Upper lobe of left lung (tissue), 6 donors: ENCODE data around the gene GHRH. TPM values are rescaled to one million over a fixed set of nuclear protein-coding genes. Genes with fewer than 3 reads are reported as not detected.

Source experiments
- ATAC-seq, 2 donors: fragments of 200-7000 bp; cut with Tn5 transposase; one replicate each; pipeline ENCODE4 v1.9.1; 2022; ENCODE audit warnings: mild to moderate bottlenecking in 2 of 2, moderate library complexity in 2 of 2; ENCODE audit not compliant: low FRiP score in 2 of 2
- DNase-seq, 2 donors: peaks; one replicate each; pipeline ENCODE4 v3.0.0-alpha.2; 2019 to 2020
- H3K27ac ChIP-seq, 4 donors: fragments of 200-600 bp; sonication (generic); one replicate each; pipeline ENCODE4 v1.5.1; 2016 to 2019
- H3K27me3 ChIP-seq, 4 donors: fragments of 200-600 bp; sonication (generic); one replicate each; pipeline ENCODE4 v1.5.1; 2017 to 2019
- H3K36me3 ChIP-seq, 4 donors: fragments of 200-600 bp; sonication (generic); one replicate each; pipeline ENCODE4 v1.5.1; 2016 to 2019
- H3K4me1 ChIP-seq, 4 donors: fragments of 200-600 bp; sonication (generic); one replicate each; pipeline ENCODE4 v1.5.1; 2018 to 2019
- H3K4me3 ChIP-seq, 4 donors: fragments of 200-600 bp; sonication (generic); one replicate each; pipeline ENCODE4 v1.5.1; 2017 to 2019; ENCODE audit warnings: mild to moderate bottlenecking in 2 of 4, moderate library complexity in 1 of 4
- H3K9me3 ChIP-seq, 4 donors: fragments of 200-600 bp; sonication (generic); one replicate each; pipeline ENCODE4 v1.5.1; 2018 to 2019
- EP300 ChIP-seq, 4 donors: sonication (generic); formaldehyde crosslinking; IDR thresholded peaks; one replicate each; pipeline ENCODE4 v1.5.1; 2017; ENCODE audit warnings: antibody characterized with exemption in 4 of 4, control low read depth in 2 of 4
- POLR2A ChIP-seq, 4 donors: fragments of 450-650 bp; IDR thresholded peaks; one replicate each; pipeline ENCODE4 v1.5.1; 2016 to 2017; ENCODE audit warnings: antibody characterized with exemption in 4 of 4, mild to moderate bottlenecking in 2 of 4
- POLR2AphosphoS5 ChIP-seq, 2 donors: sonication (generic); formaldehyde crosslinking; IDR thresholded peaks; one replicate each; pipeline ENCODE4 v1.5.1; 2017; ENCODE audit warnings: antibody characterized with exemption in 2 of 2
- WGBS, 2 donors: methylation state at CpG; one replicate each; pipeline ENCODE4 v1.1.5; 2017 to 2018; 5-methylcytosine and 5-hydroxymethylcytosine counted together
- total RNA-seq, 6 donors: library from RNA; depleted of rRNA in 4 of 6; stranded (reverse); fragments of >200 nt in 4 of 6; gene quantifications; one replicate each; pipeline versions ENCODE4 v1.1.0 to v1.2.1, GENCODE V29; 2016 to 2021
- TF ChIP-seq, protein P1 (sequence below), 6 experiments: fragments of 450-650 bp in 4 of 6; fragments of 200-600 bp in 2 of 6; sonication (generic) in 2 of 6; IDR thresholded peaks; one replicate each; pipeline ENCODE4 v1.5.1; 2016 to 2019; ENCODE audit warnings: antibody characterized with exemption in 6 of 6
- donor health status: DM: no; HTN: no; CAD: no; lungs with moderate emphysema.
- donor health status: DM: no; HTN: yes; CAD: no; lungs with severe emphysema.

Gene GHRH
- total RNA-seq, 6 donors from 2014 or later = not detected

DNA sequence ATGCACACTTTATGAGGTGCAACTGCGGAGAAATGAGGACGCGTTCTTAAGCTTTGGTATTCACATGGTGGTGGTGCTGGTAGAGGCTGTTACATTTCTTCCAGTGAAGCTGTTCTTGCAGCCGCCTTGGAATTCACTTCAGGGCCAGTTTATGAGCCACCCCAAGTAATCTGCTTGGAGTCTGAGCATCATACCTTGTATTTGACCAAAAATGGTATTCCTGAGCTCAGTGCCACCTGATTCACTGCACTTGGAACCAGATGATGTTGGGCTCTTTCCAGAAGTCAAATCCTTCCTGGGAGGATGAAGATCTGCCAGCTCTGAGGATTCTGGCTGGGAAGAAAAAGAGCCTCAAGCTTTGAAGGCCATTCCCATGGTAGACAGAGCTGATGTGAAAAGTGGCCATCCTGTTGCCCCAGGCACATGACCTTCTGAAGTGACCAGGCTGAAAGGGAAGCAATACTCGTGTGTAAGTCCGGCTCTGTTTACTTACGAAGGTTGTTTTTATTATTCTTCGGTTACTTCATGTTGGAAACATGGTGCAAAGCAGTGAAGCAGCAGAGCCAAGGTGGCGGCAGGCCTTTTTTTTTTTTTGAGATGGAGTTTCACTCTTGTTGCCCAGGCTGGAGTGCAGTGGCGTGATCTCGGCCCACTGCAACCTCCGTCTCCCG is 35.6 kb upstream of the GHRH start:
- Histone ChIP-seq H3K4me3 (no peak overlapping the region), H3K27ac (peak overlapping the region in 1 of 4 donors; percentile 28), H3K4me1 (peaks cover 30 to 47% (median 37%) of the 10 kb centered on the region in 4 donors), H3K27me3 (no peaks in the 10 kb centered on the region), H3K36me3 (peaks cover 0 to 20% (median 12%) of the 10 kb centered on the region in 4 donors), H3K9me3 (no peaks in the 10 kb centered on the region)
- ATAC-seq (no peak), DNase-seq (no peak)
- no peak for TF ChIP-seq POLR2A (IDR thresholded peaks at IDR 0.05)
- no peak for TF ChIP-seq POLR2AphosphoS5 (IDR thresholded peaks at IDR 0.05)
- TF ChIP-seq EP300 (IDR thresholded peaks at IDR 0.05) = no peak
- TF ChIP-seq, protein P1, sequence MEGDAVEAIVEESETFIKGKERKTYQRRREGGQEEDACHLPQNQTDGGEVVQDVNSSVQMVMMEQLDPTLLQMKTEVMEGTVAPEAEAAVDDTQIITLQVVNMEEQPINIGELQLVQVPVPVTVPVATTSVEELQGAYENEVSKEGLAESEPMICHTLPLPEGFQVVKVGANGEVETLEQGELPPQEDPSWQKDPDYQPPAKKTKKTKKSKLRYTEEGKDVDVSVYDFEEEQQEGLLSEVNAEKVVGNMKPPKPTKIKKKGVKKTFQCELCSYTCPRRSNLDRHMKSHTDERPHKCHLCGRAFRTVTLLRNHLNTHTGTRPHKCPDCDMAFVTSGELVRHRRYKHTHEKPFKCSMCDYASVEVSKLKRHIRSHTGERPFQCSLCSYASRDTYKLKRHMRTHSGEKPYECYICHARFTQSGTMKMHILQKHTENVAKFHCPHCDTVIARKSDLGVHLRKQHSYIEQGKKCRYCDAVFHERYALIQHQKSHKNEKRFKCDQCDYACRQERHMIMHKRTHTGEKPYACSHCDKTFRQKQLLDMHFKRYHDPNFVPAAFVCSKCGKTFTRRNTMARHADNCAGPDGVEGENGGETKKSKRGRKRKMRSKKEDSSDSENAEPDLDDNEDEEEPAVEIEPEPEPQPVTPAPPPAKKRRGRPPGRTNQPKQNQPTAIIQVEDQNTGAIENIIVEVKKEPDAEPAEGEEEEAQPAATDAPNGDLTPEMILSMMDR (IDR thresholded peaks at IDR 0.05) = no peak
- 89 to 90% methylated on average over 13 of the region's 13 CpGs for WGBS, 2 donors

DNA sequence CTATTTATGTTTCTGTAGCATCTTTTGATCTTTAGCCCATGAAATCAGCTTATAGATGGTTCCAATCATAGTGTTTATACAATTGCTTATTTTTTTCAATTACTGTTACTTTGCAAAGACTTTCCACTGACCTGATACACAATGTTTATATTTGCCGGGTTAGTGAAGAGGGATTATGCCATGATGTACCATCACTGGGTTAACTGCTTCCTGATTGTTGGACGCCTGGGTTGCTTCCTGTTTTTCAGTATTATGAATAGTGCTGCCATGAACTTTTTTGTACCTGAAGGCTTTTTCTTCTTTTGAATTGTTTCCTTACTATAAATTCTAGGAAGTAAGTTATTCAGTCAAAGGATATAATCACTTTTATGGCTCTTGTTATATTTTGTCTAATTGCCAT is 34.8 kb upstream of the GHRH start:
- Histone ChIP-seq H3K4me3 (no peak overlapping the region), H3K36me3 (peaks cover 0 to 12% (median 4%) of the 10 kb centered on the region in 4 donors), H3K9me3 (no peaks in the 10 kb centered on the region), H3K4me1 (peaks cover 30 to 52% (median 37%) of the 10 kb centered on the region in 4 donors), H3K27me3 (no peaks in the 10 kb centered on the region), H3K27ac (peak overlapping the region in 1 of 4 donors; percentile 28)
- DNase-seq (no peak), ATAC-seq (no peak)
- TF ChIP-seq POLR2AphosphoS5 (IDR thresholded peaks at IDR 0.05) (no peak), POLR2A (IDR thresholded peaks at IDR 0.05) (no peak), EP300 (IDR thresholded peaks at IDR 0.05) (no peak)
- TF ChIP-seq, protein P1 (IDR thresholded peaks at IDR 0.05) = no peak
- WGBS, 2 donors = 20 to 26% methylated on average over 2 of the region's 2 CpGs

- WGBS, 2 donors = 78% methylated on average over 7 of the region's 7 CpGs
- Histone ChIP-seq H3K4me3 (no peak overlapping the region), H3K4me1 (peaks cover 34 to 57% (median 40%) of the 10 kb centered on the region in 4 donors), H3K27ac (peak overlapping the region in 1 of 4 donors; percentile 62), H3K27me3 (no peaks in the 10 kb centered on the region), H3K9me3 (no peaks in the 10 kb centered on the region), H3K36me3 (peaks cover 0 to 8% (median 0%) of the 10 kb centered on the region in 4 donors)
- DNase-seq (no peak), ATAC-seq (no peak)
- TF ChIP-seq POLR2A (IDR thresholded peaks at IDR 0.05) (no peak), POLR2AphosphoS5 (IDR thresholded peaks at IDR 0.05) (no peak), EP300 (IDR thresholded peaks at IDR 0.05) (no peak)
- TF ChIP-seq, protein P1 (IDR thresholded peaks at IDR 0.05) = no peak
These were observed 34.0 kb upstream of the GHRH start for GRCh38 chr20:37295595-37295994.

DNA sequence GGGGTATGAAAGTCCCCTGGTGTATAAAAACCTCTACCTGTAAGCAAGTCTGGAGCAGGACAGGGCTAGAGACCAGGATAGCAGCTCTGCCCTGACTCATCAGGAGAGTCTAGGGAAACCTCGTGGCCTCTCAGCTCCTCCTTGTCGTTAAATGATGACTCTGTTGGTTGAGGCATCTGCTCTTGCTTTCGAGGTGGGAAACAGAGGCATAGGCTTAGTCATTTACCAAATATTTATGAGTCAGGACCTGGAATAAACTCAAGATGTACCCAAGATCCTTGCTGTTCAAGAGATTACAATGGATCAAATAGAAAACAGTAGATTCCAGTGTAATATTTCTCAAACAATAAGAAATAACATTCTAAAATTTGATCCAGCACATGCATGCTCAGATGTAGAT is 33.4 kb upstream of the GHRH start:
- WGBS, 2 donors = 43 to 54% methylated on average over 3 of the region's 3 CpGs
- ATAC-seq (peak in 1 of 2 donors; percentile 85), DNase-seq (no peak)
- Histone ChIP-seq H3K4me3 (no peak overlapping the region), H3K27me3 (no peaks in the 10 kb centered on the region), H3K27ac (peak overlapping the region in 3 of 4 donors; percentile 26 to 62 (median 29)), H3K36me3 (peaks cover 0 to 8% (median 0%) of the 10 kb centered on the region in 4 donors), H3K9me3 (no peaks in the 10 kb centered on the region), H3K4me1 (peaks cover 38 to 63% (median 45%) of the 10 kb centered on the region in 4 donors)
- TF ChIP-seq POLR2AphosphoS5 (IDR thresholded peaks at IDR 0.05) (no peak), EP300 (IDR thresholded peaks at IDR 0.05) (no peak), POLR2A (IDR thresholded peaks at IDR 0.05) (no peak)
- TF ChIP-seq, protein P1 (IDR thresholded peaks at IDR 0.05) = no peak
